HFF-Myc (cell line): ENCODE measurements around the gene NR1H2.

Source experiments
- DNase-seq: peaks from one replicate; pipeline ENCODE4 v3.0.0-alpha.2; 2011; ENCODE audit warnings: low read depth; ENCODE audit errors: extremely low read depth
- H3K4me3 ChIP-seq: replicated peaks from 2 replicates; pipeline ENCODE4 v1.5.1; 2011; ENCODE audit warnings: low read depth, mild to moderate bottlenecking, control low read depth, low read length
- TF ChIP-seq, protein P1 (sequence below): IDR thresholded peaks from 2 replicates; pipeline ENCODE4 v1.5.1; 2012; ENCODE audit warnings: mild to moderate bottlenecking, low read depth, low read length, control low read depth; ENCODE audit errors: missing control alignments

NR1H2 gene

DNA sequence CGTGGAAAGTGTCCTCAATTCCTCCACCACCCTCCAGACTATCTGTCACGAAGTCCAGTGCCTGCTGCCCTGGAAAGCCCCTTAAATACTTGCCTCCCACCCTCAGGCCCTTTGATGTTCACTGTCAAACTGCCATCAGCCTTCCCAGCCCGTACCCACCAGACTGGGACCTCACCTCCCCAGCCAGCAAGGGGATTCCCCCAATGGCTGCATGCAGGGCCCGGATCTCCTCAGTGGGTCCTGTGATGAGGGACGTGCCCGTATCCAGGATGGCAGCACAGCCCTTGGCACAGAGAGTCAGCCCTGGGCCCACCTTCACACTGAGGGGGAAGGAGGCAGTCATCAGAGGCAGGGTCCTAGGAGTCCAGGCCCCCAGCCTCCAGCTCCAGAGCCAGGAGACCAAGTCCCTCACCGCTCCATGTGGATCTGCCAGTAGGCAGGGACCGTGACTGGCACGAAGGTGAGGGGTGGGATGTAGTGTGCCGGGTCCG is 16.9 kb upstream of the NR1H2 start:
- TF ChIP-seq, protein P1, sequence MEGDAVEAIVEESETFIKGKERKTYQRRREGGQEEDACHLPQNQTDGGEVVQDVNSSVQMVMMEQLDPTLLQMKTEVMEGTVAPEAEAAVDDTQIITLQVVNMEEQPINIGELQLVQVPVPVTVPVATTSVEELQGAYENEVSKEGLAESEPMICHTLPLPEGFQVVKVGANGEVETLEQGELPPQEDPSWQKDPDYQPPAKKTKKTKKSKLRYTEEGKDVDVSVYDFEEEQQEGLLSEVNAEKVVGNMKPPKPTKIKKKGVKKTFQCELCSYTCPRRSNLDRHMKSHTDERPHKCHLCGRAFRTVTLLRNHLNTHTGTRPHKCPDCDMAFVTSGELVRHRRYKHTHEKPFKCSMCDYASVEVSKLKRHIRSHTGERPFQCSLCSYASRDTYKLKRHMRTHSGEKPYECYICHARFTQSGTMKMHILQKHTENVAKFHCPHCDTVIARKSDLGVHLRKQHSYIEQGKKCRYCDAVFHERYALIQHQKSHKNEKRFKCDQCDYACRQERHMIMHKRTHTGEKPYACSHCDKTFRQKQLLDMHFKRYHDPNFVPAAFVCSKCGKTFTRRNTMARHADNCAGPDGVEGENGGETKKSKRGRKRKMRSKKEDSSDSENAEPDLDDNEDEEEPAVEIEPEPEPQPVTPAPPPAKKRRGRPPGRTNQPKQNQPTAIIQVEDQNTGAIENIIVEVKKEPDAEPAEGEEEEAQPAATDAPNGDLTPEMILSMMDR, result no peak
- no peak for DNase-seq
- no peak overlapping the region for H3K4me3 ChIP-seq

DNA sequence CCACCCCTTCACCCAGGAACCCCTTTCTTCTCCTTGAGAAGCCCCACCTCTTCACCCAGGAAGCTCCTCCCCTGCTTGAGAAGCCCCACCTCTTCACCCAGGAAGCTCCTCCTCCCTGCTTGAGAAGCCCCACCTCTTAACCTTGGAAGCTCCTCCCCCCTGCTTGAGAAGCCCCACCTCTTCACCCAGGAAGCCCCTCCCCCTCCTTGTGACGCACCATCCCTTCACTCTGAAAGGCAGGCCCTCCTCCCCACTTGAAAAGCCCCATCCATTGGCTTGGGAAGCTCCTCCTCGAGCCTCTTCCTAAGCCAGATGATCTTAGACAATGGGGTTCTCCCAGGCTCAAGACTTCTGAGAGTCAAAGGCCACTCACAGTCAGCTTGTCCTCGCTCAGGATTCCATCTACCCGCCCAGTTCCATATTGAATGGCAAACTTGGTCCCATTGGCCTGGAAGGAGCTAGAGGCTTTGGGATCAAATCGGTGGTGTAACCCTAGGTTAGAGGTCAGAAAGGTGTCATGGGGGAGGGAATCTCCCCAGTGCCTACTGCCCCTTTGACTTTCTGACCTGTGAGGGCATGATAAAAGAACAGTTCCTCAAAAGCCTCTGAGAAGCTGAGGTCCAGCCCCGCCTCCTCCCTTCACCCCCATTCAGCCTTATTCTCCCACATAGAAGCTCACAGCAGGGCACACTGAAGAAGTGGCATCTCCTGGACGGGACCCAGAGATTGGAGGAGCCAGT is 14.8 kb upstream of the NR1H2 start:
- no peak for DNase-seq
- H3K4me3 ChIP-seq, result no peak overlapping the region
- TF ChIP-seq, protein P1, result no peak

DNA sequence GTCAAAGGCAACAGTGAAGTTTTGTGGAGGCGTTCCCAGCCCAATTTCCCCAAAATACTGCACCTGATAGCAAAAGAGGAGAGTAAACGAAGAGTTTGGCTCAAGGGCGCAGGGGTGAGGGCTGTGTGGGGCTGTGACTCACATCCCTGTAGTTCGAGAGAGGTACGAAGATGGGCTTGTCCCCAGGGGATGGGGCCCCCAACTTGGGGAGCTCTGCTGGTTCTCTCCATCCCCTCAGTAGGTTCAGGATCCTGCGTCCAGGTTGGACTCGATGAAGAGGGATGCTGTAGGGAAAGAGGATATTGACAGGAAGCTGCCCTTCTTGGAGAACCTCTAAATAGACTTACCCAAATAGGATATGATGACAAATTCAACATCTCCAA is 14.2 kb upstream of the NR1H2 start:
- H3K4me3 ChIP-seq, result no peak overlapping the region
- no peak for DNase-seq
- TF ChIP-seq, protein P1, result no peak

DNA sequence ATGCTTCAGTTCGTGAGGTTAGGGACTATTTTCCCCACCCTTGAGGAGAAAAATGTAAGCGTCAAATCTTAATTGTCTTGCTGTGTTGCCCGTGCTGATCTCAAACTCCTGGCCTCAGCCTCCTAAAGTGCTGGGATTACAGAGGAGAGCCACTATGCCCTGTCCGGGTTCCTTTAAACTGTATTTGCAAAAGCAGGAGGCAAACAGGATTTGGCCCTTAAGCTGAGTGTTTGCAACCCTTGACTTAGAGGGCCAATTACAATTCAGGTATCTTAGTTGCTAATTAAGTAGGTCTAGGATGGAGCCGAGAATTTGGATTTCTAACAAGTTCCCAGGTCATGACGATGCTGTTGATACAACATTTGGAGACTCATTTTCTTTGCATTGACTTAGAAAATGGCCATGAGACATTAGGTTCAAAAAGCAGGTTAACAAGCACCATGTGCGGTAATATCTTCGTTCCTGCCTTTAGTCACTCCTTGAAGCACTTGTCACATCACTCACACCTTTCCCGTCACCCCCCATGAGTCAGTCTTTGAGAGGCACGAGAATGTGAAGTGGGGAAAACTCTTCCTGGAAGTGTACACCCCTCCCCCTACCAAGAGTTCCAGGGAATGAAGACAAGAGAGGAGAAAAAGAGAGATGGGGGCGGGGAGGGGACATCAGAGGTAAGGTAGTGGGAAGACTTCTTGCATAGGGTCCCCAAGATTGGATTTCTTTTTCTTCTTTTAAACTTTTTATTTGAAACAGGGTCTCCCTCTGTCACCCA is 13.4 kb upstream of the NR1H2 start:
- no peak for DNase-seq
- TF ChIP-seq, protein P1, result no peak

DNA sequence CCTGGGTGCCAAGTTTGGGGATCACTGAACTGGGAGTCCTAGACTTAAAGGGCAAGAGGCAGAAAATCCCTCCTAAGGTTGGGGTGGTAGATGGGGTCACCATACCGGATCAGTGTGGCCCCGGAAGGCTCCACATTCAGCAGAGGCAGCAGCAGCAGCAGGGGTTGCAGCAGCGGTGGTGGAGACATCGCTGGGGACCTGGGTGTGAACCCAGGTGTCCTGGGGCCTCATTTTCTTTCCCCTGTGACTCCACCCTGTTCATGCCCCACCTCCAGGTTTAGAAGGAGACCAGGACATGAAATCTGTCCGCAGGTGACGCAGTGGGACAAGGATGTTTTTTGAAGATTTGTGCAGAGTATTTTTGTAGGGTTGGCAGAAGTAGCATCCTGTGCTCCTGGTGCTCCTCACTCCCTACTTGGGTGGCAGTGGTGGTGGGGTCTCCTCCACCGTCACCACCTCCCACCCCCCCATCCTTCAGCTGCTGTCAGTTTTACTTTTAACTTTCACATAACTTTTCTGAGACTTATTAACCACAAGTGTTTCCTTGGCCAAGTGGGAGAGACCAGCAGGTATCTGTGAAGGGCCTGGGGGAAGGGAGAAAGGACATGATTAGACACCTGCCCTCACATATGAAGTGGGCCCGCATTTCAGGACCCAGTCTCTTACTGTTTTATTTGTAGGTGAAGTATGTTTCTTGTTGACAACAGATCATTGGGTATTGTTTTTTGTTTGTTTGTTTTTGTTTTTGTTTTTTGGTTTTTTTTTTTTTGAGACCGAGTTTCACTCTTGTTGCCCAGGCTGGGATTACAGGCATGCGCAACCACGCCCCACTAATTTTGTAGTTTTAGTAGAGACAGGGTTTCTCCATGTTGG is 10.6 kb upstream of the NR1H2 start, which contains the start of gene NAPSA:
Gene NAPSA (minus strand): TSS at position 206 of the 873 bp plus-strand sequence. CDS start 18 bp downstream, at position 188.
- no peak within 1 kb of the TSS for H3K4me3 ChIP-seq
- DNase-seq, result no peak
- TF ChIP-seq, protein P1, result no peak

More for the DNA sequence above, 13.4 kb upstream of the NR1H2 start:
- no peak overlapping the region for H3K4me3 ChIP-seq
